HepG2 (cell line): ENCODE measurements around the gene DGCR8. TPM values are rescaled to one million over a fixed set of nuclear protein-coding genes. Genes with fewer than 3 reads are reported as not detected.
A peak's percentile ranks its signal among the peaks of the same experiment; 100 is the strongest.

Experiments used
- AKAP8 ChIP-seq: sonication (generic); formaldehyde crosslinking; IDR thresholded peaks from 2 replicates; pipeline ENCODE4 v1.5.1; 2020; ENCODE audit warnings: mild to moderate bottlenecking, missing genetic modification reagents
- BCLAF1 ChIP-seq: fragments of 450-650 bp; IDR thresholded peaks from 2 replicates; pipeline ENCODE4 v1.6.1; 2017; ENCODE audit warnings: mild to moderate bottlenecking
- HMG20A ChIP-seq: IDR thresholded peaks from 2 replicates; pipeline ENCODE4 v1.6.1; 2016; ENCODE audit warnings: borderline replicate concordance
- HNRNPLL ChIP-seq: fragments of 200-400 bp; formaldehyde crosslinking; IDR thresholded peaks from 2 replicates; pipeline ENCODE4 v1.6.1; 2017; ENCODE audit warnings: mild to moderate bottlenecking, low read depth, low read length; ENCODE audit not compliant: poor library complexity, severe bottlenecking
- IKZF1 ChIP-seq: fragments of 450-650 bp; IDR thresholded peaks from 2 replicates; pipeline ENCODE4 v1.7.1; 2016
- KLF9 ChIP-seq: IDR thresholded peaks from 2 replicates; pipeline ENCODE4 v1.6.1; 2016; ENCODE audit warnings: low read depth
- MAFF ChIP-seq: IDR thresholded peaks from 2 replicates; pipeline ENCODE4 v1.6.1; 2011; ENCODE audit warnings: low read depth, low read length, improper control_type of control experiment
- SUZ12 ChIP-seq: fragments of 150-350 bp; IDR thresholded peaks from 2 replicates; pipeline ENCODE4 v1.6.1; 2014; ENCODE audit warnings: low read depth, low read length
- U2AF2 ChIP-seq: fragments of 200-400 bp; formaldehyde crosslinking; IDR thresholded peaks from 2 replicates; pipeline ENCODE4 v1.6.1; 2017; ENCODE audit warnings: low read depth, mild to moderate bottlenecking, low read length
- UBTF ChIP-seq: sonication (generic); formaldehyde crosslinking; IDR thresholded peaks from 2 replicates; pipeline ENCODE4 v1.4.0; 2020; ENCODE audit warnings: mild to moderate bottlenecking, missing genetic modification reagents
- USF2 ChIP-seq, 2 experiments: sonication (generic) in 1 of 2; formaldehyde crosslinking in 1 of 2; IDR thresholded peaks; 2 replicates each; pipeline versions ENCODE4 v1.5.1 to v1.6.1; 2011 to 2020; ENCODE audit warnings: borderline replicate concordance in 1 of 2, low read depth in 1 of 2, low read length in 1 of 2, mild to moderate bottlenecking in 1 of 2, missing genetic modification reagents in 1 of 2, moderate library complexity in 1 of 2
- ZBTB14 ChIP-seq: sonication (generic); formaldehyde crosslinking; IDR thresholded peaks from 2 replicates; pipeline ENCODE4 v1.4.0; 2020; ENCODE audit warnings: missing genetic modification reagents
- ZFP41 ChIP-seq: sonication (generic); formaldehyde crosslinking; IDR thresholded peaks from 2 replicates; pipeline ENCODE4 v1.4.0; 2020; ENCODE audit warnings: mild to moderate bottlenecking, missing genetic modification reagents, borderline replicate concordance
- ZMYM4 ChIP-seq: sonication (generic); formaldehyde crosslinking; IDR thresholded peaks from 2 replicates; pipeline ENCODE4 v1.8.1; 2023; ENCODE audit warnings: mild to moderate bottlenecking, missing genetic modification reagents
- ZNF546 ChIP-seq: sonication (generic); formaldehyde crosslinking; conservative IDR thresholded peaks from 2 replicates; pipeline ENCODE4 v1.8.1; 2023; ENCODE audit warnings: mild to moderate bottlenecking, missing genetic modification reagents
- ZNF563 ChIP-seq: sonication (generic); formaldehyde crosslinking; IDR thresholded peaks from 2 replicates; pipeline ENCODE4 v1.8.0; 2022; ENCODE audit warnings: mild to moderate bottlenecking, moderate library complexity, missing genetic modification reagents
- ZNF574 ChIP-seq: sonication (generic); formaldehyde crosslinking; IDR thresholded peaks from 2 replicates; pipeline ENCODE4 v1.4.0; 2020; ENCODE audit warnings: missing genetic modification reagents
- polyA plus RNA-seq, 8 experiments: library from polyadenylated mRNA; depleted of rRNA in 3 of 8; stranded (reverse) in 7 of 8; unstranded in 1 of 8; fragments of >200 nt; fragmentation: Illumina TruSeq in 4 of 8; extraction: Trizol in 4 of 8; gene quantifications; 2 replicates each; pipeline versions ENCODE4 v1.2.1 to v1.2.3, GENCODE V29; 2011 to 2016; ENCODE audit warnings: low read depth in 4 of 8, missing spikeins in 1 of 8, mixed read lengths in 1 of 8; ENCODE audit not compliant: insufficient read depth in 1 of 8
- total RNA-seq, 5 experiments: library from RNA; depleted of rRNA; stranded (reverse); fragments of >200 nt; fragmentation: Illumina TruSeq; extraction: Trizol; gene quantifications; 2 replicates each; pipeline ENCODE4 v1.2.3, GENCODE V29; 2016; ENCODE audit warnings: low read depth in 1 of 5

The DGCR8 gene
- total and polyA plus RNA-seq, 2 of the 13 experiments (the other 11 are each of a cell fraction or from before 2014, with no cell fraction given) = 10.2 to 23.2 TPM

DNA sequence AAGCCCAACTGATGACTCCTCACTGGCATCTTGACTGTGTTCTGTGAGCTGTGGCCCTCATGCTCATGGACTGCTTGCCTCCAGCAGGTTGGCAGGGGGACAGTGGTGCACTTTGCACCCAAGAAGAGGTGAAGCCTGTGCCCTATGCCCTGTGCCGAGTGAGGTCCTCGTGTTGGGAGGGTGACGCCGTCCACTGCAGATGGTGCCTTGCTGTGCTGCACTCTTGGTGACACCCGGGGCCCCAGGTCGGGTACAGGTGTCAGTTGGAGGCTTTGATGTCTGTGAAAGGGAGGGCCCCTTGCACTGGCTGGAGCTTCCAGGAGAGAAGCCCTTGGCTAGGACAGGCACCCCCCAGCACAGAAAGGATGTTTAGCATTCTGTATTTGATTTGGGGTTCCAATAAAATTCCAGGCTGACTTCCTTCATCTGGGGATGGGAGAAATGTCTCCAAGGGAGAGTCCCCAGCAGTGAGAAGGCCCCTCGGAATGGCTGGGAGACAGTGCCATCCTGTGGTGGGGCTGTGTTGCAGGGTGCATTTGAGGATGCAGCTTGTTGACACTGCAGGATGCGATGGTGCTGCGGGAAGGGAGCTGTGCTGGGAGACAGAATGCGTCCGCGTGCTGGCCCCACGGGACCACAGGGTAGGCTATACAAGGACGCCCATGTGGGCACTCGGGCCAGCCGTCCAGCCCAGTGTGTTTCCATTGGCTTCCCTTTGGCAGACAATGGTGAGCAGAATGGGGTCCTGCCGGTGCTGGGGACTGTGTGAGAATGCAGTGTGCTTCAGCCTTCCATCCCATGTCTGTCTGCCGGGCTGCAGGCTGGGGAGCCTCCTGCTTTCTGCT, 49.1 kb downstream of the DGCR8 start (continued):
- TF ChIP-seq ZMYM4 (CRISPR knock-in tag) (0 out of 2 replicates have a peak, but pooled peaks have one; percentile 43), AKAP8 (CRISPR knock-in tag) (peak; percentile 83; the same call in 1 of the 2 replicates), ZNF563 (CRISPR knock-in tag) (peak; percentile 43; the same call in 1 of the 2 replicates), U2AF2 (no peak), IKZF1 (no peak), ZBTB14 (CRISPR knock-in tag) (no peak), HMG20A (CRISPR knock-in tag) (peak; percentile 38; the same call in 1 of the 2 replicates), HNRNPLL (no peak), ZNF546 (CRISPR knock-in tag) (no peak), BCLAF1 (no peak), UBTF (CRISPR knock-in tag) (no peak; the same call in 1 of the 2 replicates), ZNF574 (CRISPR knock-in tag) (0 out of 2 replicates have a peak, but pooled peaks have one; percentile 37), USF2 (IDR thresholded peaks at IDR 0.05; ENCODE audit: low read depth, low read length) (no peak), USF2 (CRISPR knock-in tag; IDR thresholded peaks at IDR 0.05; ENCODE audit: borderline replicate concordance) (no peak), KLF9 (CRISPR knock-in tag) (no peak), SUZ12 (no peak), ZFP41 (no peak), MAFF (no peak)
